K562 (cell line): Measurements from ENCODE around the gene B3GNT7.

Source experiments
- TF ChIP-seq, protein P1 (sequence below): fragments of 250-450 bp; sonication (Bioruptor Pico); IDR thresholded peaks from 2 replicates; pipeline ENCODE4 v1.8.0; 2021; ENCODE audit warnings: moderate library complexity, mild to moderate bottlenecking, inconsistent platforms
- TF ChIP-seq, protein P2 (sequence below): sonication (generic); formaldehyde crosslinking; IDR thresholded peaks from 2 replicates; pipeline ENCODE4 v1.8.1; 2022; ENCODE audit warnings: missing genetic modification reagents

DNA sequence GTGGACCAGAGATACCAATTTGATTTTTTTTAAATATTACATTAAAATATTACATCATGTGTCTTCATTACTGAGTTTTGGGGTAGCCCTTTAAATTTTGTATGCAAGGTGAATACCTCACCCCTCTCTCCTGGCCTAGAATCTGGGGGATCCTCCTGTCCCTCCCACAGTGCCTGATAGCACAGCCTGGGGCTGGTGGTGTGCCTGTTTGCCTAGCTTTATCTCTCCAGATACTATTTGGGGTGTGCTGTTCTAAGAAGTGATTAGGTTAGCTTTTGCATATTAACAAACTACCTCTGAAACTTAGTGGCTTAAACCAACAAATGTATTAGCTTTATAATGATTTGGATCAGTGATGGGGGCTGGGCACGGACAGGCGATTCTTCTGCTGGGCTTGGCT is 20.7 kb upstream of the B3GNT7 start:
- TF ChIP-seq, protein P1, sequence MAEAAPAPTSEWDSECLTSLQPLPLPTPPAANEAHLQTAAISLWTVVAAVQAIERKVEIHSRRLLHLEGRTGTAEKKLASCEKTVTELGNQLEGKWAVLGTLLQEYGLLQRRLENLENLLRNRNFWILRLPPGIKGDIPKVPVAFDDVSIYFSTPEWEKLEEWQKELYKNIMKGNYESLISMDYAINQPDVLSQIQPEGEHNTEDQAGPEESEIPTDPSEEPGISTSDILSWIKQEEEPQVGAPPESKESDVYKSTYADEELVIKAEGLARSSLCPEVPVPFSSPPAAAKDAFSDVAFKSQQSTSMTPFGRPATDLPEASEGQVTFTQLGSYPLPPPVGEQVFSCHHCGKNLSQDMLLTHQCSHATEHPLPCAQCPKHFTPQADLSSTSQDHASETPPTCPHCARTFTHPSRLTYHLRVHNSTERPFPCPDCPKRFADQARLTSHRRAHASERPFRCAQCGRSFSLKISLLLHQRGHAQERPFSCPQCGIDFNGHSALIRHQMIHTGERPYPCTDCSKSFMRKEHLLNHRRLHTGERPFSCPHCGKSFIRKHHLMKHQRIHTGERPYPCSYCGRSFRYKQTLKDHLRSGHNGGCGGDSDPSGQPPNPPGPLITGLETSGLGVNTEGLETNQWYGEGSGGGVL (CRISPR knock-in tag): no peak
- TF ChIP-seq, protein P2, sequence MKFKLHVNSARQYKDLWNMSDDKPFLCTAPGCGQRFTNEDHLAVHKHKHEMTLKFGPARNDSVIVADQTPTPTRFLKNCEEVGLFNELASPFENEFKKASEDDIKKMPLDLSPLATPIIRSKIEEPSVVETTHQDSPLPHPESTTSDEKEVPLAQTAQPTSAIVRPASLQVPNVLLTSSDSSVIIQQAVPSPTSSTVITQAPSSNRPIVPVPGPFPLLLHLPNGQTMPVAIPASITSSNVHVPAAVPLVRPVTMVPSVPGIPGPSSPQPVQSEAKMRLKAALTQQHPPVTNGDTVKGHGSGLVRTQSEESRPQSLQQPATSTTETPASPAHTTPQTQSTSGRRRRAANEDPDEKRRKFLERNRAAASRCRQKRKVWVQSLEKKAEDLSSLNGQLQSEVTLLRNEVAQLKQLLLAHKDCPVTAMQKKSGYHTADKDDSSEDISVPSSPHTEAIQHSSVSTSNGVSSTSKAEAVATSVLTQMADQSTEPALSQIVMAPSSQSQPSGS (CRISPR knock-in tag): no peak
